GM12878 (cell line): ENCODE measurements around the gene HASPIN.

Experiments
- BMI1 ChIP-seq: fragments of 450-650 bp; IDR thresholded peaks from 2 replicates; pipeline ENCODE4 v1.6.1; 2016; ENCODE audit warnings: mild to moderate bottlenecking, moderate library complexity, borderline replicate concordance
- TF ChIP-seq, protein P1 (sequence below): IDR thresholded peaks from 2 replicates; pipeline ENCODE4 v1.6.1; 2011; ENCODE audit warnings: mild to moderate bottlenecking, low read depth, low read length, moderate library complexity; ENCODE audit not compliant: insufficient replicate concordance

DNA sequence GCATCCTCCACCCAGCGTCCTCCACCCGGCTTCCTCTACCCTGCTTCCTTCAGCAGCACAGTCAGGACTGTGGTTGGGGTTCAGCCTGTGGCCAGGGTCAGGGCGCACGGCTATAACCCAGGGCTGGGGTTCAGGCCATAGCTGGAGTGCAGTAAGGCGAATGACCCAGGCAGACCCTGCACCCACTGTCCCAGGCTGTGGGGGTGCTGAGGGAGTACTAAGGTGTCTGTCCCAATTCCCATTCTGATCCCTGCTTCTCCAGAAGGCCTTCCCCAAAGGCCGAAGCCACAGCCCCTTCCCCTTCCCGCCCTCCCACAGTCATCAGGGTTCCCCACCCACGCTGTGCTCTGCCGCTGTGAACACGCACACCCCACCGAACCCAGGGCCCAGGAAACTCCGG lies 42.6 kb upstream of the HASPIN start:
- TF ChIP-seq BMI1 = no peak
- TF ChIP-seq, protein P1, sequence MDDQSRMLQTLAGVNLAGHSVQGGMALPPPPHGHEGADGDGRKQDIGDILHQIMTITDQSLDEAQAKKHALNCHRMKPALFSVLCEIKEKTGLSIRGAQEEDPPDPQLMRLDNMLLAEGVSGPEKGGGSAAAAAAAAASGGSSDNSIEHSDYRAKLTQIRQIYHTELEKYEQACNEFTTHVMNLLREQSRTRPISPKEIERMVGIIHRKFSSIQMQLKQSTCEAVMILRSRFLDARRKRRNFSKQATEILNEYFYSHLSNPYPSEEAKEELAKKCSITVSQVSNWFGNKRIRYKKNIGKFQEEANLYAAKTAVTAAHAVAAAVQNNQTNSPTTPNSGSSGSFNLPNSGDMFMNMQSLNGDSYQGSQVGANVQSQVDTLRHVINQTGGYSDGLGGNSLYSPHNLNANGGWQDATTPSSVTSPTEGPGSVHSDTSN = no peak
